Measurements from ENCODE around the gene RAB3GAP2. TPM values are rescaled to one million over a fixed set of nuclear protein-coding genes. Genes with fewer than 3 reads are reported as not detected.
"Not testable (repeated sequence)": the region's sequence is repeated elsewhere in the genome, so short reads cannot be mapped to it uniquely, and the experiment has no call there.

Gene RAB3GAP2
- polyA plus RNA-seq, 3 donors from 2014 or later = 12.0 to 33.8 (median 18.6) TPM

DNA sequence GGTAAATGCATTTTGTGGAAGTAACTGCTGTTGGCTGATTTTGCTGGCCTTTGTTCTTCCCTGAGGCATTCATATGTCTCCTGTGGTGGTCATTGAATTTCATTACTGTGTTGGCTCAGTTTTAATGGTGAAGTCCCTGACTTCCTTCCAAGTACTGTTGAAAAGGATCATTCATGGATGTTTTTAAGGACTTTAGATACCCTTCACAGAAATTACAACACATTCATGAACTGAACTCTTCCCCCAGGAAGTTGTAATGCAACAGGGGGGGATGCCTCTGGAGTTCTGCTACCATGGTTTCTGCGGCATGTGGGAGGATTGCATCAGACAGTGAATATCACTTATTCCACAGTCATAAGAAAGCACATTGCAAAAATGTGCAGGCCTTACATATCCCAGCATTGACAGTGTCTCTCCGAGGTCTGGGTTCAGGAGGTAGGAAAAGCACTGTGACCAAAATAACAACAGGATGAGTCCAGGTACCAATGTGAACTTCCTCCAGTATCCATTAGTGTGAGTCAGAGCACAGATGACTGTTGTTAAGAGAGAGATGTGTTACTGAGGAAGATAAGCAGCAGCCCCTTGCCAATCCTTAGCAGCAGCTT lies 2.1 kb upstream of the RAB3GAP2 start:
- Mint-ChIP-seq H3K4me3 (no peak overlapping the region), H3K4me1 (peaks cover 6 to 7% of the 10 kb centered on the region in 2 donors)

DNA sequence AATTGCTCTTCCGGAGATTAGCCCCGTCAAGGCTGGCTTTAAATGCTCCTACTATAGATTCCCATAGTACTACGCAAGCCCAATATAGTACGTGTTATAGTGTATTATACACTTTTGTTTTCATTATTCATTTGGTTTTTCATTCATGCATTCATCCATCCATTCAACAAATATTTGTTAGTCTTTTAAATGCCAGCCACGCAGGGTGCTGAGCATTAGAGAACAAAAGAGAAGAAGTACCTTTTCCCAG lies 513 bp upstream of the RAB3GAP2 start:
- peaks cover 8 to 14% (median 8%) of the 10 kb centered on the region in 3 donors for H3K27me3 Mint-ChIP-seq (ENCODE audit: low read depth in 3 of 3)
- no peak overlapping the region for H3K27ac Mint-ChIP-seq
- H3K4me1 Mint-ChIP-seq = peaks cover 9 to 21% of the 10 kb centered on the region in 2 donors
- peaks cover 0 to 3% (median 0%) of the 10 kb centered on the region in 3 donors for H3K36me3 Mint-ChIP-seq
- no peaks in the 10 kb centered on the region for H3K9me3 Mint-ChIP-seq
- no peak for DNase-seq
- no peak overlapping the region for H3K4me3 Mint-ChIP-seq

More for the DNA sequence above, 2.1 kb upstream of the RAB3GAP2 start:
- H3K9me3 Mint-ChIP-seq = no peaks in the 10 kb centered on the region
- DNase-seq = no peak
- no peak overlapping the region for H3K27ac Mint-ChIP-seq
- no peaks in the 10 kb centered on the region for H3K36me3 Mint-ChIP-seq
- H3K27me3 Mint-ChIP-seq (ENCODE audit: low read depth in 3 of 3) = peaks cover 8 to 14% (median 10%) of the 10 kb centered on the region in 3 donors

DNA sequence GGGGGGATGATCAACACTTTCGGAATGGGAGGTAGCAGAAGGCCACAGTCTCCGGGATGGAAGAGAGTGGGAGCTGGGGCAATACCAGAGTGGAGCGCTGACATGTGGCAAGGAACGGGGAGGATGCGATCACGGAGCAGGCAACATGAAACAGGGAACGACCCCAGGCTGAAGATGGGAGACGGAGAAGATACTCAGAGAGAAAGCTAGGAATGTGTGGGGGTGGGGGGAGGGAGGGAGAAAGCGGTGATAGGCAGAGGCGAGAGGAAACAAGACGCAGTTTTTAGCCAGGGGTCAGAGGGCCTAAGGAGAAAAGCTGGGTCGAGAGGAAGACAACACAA lies 577 bp downstream of the RAB3GAP2 start:
- peaks cover 0 to 9% (median 0%) of the 10 kb centered on the region in 3 donors for H3K36me3 Mint-ChIP-seq
- no peak overlapping the region for H3K27ac Mint-ChIP-seq
- peaks cover 11 to 30% of the 10 kb centered on the region in 2 donors for H3K4me1 Mint-ChIP-seq
- peaks cover 8 to 14% (median 8%) of the 10 kb centered on the region in 3 donors for H3K27me3 Mint-ChIP-seq (ENCODE audit: low read depth in 3 of 3)
- H3K9me3 Mint-ChIP-seq = no peaks in the 10 kb centered on the region
- H3K4me3 Mint-ChIP-seq = no peak overlapping the region
- no peak for DNase-seq

DNA sequence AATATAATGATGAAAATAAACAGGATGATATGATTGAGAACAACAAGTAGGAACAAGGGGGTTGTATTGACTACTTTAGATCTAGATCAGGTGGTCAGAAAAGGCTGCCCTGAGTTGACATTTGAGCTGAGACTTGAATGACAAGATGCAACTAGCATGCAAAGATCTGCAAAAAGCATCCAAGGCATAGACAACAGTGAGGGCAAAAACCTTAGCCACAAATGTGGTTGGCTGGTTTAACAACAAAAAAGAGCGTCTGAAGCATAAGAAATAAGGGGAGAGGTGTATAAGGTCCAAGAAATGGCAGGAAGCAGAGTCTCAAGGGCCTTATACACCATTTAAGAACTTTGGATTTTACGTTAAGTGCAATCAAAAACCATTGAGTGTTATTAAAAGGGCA lies 3.2 kb downstream of the RAB3GAP2 start:
- peak overlapping the region in 3 of 5 donors; percentile 2 to 22 (median 15) for H3K4me3 Mint-ChIP-seq
- H3K4me1 Mint-ChIP-seq = peaks cover 16 to 45% of the 10 kb centered on the region in 2 donors
- no peaks in the 10 kb centered on the region for H3K9me3 Mint-ChIP-seq
- peaks cover 0 to 14% (median 0%) of the 10 kb centered on the region in 3 donors for H3K36me3 Mint-ChIP-seq
- peak in 2 of 3 donors; percentile 25 to 28 for DNase-seq
- H3K27ac Mint-ChIP-seq = peak overlapping the region in 5 of 6 donors; percentile 1 to 73 (median 42)
- peaks cover 0 to 10% (median 0%) of the 10 kb centered on the region in 3 donors for H3K27me3 Mint-ChIP-seq (ENCODE audit: low read depth in 3 of 3)

DNA sequence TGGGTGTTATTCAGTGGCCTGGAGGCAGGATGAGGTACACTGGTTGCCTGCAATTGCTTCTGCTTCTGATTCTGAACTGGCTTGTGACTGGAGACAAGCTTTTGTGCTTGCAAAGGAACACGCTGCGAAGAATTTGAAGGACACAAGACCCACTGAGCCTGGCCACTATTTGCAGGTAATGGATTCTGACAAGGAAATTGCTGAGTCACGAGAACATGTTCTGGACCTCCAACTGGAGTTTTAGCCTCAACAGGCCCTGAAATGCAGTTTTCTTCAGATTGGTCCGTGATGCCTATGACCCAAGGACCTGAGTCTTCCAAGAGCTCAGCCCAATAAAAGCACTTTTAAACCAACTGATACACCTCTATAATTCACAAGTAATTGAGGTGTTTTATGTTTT lies 4.6 kb downstream of the RAB3GAP2 start:
- Mint-ChIP-seq H3K27ac (no peak overlapping the region), H3K36me3 (peaks cover 0 to 22% (median 3%) of the 10 kb centered on the region in 3 donors), H3K27me3 (ENCODE audit: low read depth in 3 of 3) (peaks cover 0 to 8% (median 0%) of the 10 kb centered on the region in 3 donors), H3K4me3 (no peak overlapping the region), H3K9me3 (no peaks in the 10 kb centered on the region), H3K4me1 (peaks cover 13 to 46% of the 10 kb centered on the region in 2 donors)
- no peak for DNase-seq

DNA sequence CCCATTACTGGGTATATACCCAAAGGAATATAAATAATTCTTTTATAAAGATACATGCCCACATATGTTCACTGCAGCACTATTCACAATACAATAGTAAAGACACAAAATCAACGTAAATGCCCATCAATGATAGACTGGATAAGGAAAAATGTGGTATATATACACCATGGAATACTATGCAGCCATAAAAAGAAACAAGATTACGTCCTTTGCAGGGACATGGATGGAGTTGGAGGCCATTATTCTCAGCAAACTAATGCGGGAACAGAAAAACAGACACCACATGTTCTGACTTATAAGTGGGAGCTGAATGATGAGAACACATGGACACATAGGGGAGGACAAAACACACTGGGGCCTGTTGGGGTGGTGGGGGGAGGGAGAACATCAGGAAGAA lies 12.0 kb downstream of the RAB3GAP2 start:
- H3K27me3 Mint-ChIP-seq (ENCODE audit: low read depth in 3 of 3); H3K27ac Mint-ChIP-seq; H3K9me3 Mint-ChIP-seq; H3K4me3 Mint-ChIP-seq; DNase-seq: not testable (repeated sequence)
- Mint-ChIP-seq H3K36me3 (peaks cover 4 to 17% (median 8%) of the 10 kb centered on the region in 3 donors), H3K4me1 (peaks cover 38 to 78% of the 10 kb centered on the region in 2 donors)

DNA sequence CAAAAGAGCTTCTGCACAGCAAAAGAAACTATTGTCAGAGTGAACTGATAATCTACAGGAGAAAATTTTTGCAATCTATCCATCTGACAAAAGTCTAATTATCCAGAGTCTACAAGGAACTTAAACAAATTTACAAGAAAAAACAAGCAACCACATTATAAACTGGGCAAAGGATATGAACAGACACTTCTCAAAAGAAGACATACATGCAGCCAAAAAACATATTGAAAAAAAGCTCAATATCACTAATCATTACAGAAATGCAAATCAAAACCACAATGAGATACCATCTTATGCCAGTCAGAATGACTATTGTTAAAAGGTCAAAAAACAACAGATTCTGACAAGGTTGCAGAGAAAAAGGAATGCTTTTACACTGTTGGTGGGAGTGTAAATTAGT lies 12.5 kb downstream of the RAB3GAP2 start:
- H3K27ac Mint-ChIP-seq; DNase-seq; H3K9me3 Mint-ChIP-seq; H3K4me3 Mint-ChIP-seq; H3K27me3 Mint-ChIP-seq (ENCODE audit: low read depth in 3 of 3): not testable (repeated sequence)
- H3K4me1 Mint-ChIP-seq = peaks cover 40 to 76% of the 10 kb centered on the region in 2 donors
- H3K36me3 Mint-ChIP-seq = peaks cover 4 to 17% (median 8%) of the 10 kb centered on the region in 3 donors

DNA sequence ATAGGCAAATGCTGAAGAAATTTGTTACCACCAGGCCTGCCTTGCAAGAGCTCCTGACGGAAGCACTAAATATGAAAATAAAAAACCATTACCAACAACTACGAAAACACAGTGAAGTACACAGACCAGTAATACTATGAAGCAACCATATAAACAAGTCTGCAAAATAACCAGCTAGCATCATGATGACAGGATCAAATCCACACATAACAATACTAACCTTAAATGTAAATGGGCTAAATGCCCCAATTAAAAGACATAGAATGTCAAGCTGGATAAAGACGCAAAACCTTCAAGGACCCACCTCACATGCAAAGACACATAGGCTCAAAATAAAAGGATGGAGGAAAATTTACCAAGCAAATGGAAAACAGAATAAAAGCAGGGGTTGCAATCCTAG lies 16.1 kb downstream of the RAB3GAP2 start:
- Mint-ChIP-seq H3K27ac (peak overlapping the region in 3 of 6 donors; percentile 9 to 75 (median 14)), H3K36me3 (peaks cover 4 to 22% (median 15%) of the 10 kb centered on the region in 3 donors), H3K4me1 (peaks cover 43 to 69% of the 10 kb centered on the region in 2 donors)
- DNase-seq; H3K27me3 Mint-ChIP-seq (ENCODE audit: low read depth in 3 of 3); H3K4me3 Mint-ChIP-seq; H3K9me3 Mint-ChIP-seq: not testable (repeated sequence)

DNA sequence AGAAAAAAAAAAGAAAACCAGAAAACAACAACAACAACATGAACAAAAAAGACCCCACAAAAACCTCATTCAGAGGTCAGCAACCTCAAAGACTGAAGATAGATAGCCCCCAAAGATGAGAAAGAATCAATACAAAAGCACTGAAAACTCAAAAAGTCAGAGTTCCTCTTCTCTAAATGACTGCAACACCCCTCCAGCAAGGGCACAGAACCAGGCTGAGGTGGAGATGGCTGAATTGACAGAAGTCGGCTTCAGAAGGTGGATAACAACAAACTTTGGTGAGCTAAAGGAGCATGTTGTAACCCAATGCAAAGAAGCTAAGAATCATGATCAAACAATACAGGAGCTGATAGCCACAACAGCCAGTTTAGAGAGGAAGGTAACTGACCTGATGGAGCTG lies 17.0 kb downstream of the RAB3GAP2 start:
- Mint-ChIP-seq H3K4me3 (no peak overlapping the region), H3K4me1 (peaks cover 48 to 68% of the 10 kb centered on the region in 2 donors), H3K36me3 (peaks cover 11 to 28% (median 22%) of the 10 kb centered on the region in 3 donors), H3K27me3 (ENCODE audit: low read depth in 3 of 3) (no peaks in the 10 kb centered on the region), H3K27ac (peak overlapping the region in 4 of 6 donors; percentile 4 to 65 (median 24)), H3K9me3 (peaks cover 0 to 4% (median 0%) of the 10 kb centered on the region in 6 donors)
- DNase-seq = no peak

DNA sequence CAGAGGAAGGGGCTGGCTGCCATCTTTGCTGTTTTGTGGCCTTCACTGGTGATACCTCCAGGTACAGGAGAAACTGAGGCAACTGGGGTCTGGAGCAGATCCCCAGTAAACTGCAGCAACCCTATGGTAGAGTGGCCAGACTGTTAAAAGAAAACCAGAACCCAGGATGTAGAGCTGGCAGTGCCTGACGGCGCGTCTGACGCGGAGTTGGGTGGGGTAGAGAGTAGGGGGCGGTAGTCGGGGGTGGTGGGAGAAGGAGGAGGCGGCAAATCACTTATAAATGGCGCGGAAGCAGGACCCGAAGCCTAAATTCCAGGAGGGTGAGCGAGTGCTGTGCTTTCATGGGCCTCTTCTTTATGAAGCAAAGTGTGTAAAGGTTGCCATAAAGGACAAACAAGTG lies 19.0 kb downstream of the RAB3GAP2 start:
- Mint-ChIP-seq H3K9me3 (peaks cover 0 to 15% (median 10%) of the 10 kb centered on the region in 6 donors), H3K4me1 (peaks cover 40 to 58% of the 10 kb centered on the region in 2 donors), H3K36me3 (peaks cover 26 to 41% (median 35%) of the 10 kb centered on the region in 3 donors)
- not testable (repeated sequence) for DNase-seq; H3K27me3 Mint-ChIP-seq (ENCODE audit: low read depth in 3 of 3); H3K4me3 Mint-ChIP-seq; H3K27ac Mint-ChIP-seq

DNA sequence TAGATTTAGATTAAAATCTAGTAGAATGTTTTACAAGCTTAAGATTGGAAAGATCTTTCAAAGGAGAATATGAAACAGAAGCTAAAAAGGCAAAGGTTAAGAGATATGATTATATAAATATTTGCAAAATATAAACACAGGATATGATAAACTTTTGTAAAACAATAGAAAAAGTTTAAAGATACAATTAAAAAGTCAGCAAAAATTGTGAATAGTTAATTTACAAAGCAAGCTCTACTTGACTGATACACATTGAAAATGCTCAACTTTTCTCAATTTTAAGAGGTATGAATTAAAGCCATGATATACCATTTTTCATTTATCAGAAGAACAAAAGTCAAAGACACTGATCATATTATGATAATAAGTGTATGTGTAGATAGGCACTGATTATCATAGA lies 21.0 kb downstream of the RAB3GAP2 start:
- Mint-ChIP-seq H3K9me3 (peaks cover 0 to 18% (median 11%) of the 10 kb centered on the region in 6 donors), H3K4me3 (no peak overlapping the region), H3K36me3 (peaks cover 38 to 53% (median 46%) of the 10 kb centered on the region in 3 donors), H3K27me3 (ENCODE audit: low read depth in 3 of 3) (peaks cover 0 to 1% (median 0%) of the 10 kb centered on the region in 3 donors), H3K27ac (no peak overlapping the region), H3K4me1 (peaks cover 23 to 47% of the 10 kb centered on the region in 2 donors)
- DNase-seq = no peak

DNA sequence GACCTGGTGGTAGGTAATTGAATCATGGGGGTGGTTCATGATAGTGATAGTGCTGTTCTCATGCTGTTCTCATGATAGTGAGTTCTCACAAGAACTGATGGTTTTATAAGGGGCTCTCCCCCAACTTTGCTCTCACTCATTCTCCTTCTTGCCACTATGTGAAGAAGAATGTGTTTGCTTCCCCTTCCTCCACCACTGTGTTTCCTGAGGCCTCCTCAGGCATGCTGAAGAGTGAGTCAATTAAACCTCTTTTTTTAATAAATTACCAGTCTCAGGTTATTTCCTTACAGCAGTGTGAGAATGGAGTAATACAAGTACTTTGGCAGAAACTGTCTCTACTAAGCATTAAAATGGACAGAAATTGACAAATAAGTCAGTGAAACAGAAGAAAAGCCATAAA lies 21.6 kb downstream of the RAB3GAP2 start:
- Mint-ChIP-seq H3K9me3 (peaks cover 0 to 21% (median 11%) of the 10 kb centered on the region in 6 donors), H3K27me3 (ENCODE audit: low read depth in 3 of 3) (peaks cover 0 to 1% (median 0%) of the 10 kb centered on the region in 3 donors), H3K36me3 (peaks cover 42 to 53% (median 46%) of the 10 kb centered on the region in 3 donors), H3K4me3 (no peak overlapping the region), H3K27ac (no peak overlapping the region), H3K4me1 (peaks cover 18 to 47% of the 10 kb centered on the region in 2 donors)
- no peak for DNase-seq

DNA sequence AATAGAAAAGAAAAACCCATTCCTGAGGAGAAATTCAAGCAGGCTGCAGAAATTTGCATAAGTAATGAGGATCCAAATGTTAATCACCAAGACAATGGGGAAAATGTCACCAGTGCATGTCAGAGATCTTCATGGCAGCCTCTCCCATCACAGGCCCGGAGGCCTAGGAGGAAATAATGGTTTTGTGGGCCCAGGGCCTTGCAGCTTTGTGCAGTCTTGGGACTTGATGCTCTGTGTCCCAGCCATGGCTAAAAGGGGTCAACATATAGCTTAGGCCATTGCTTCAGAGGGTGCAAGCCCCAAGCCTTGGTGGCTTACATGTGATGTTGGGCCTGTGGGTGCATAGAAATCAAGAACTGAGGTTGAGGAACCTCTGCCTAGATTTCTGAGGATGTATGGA lies 22.7 kb downstream of the RAB3GAP2 start:
- no peak overlapping the region for H3K27ac Mint-ChIP-seq
- H3K4me1 Mint-ChIP-seq = peaks cover 16 to 46% of the 10 kb centered on the region in 2 donors
- H3K36me3 Mint-ChIP-seq = peaks cover 48 to 53% (median 51%) of the 10 kb centered on the region in 3 donors
- H3K9me3 Mint-ChIP-seq = peaks cover 0 to 21% (median 11%) of the 10 kb centered on the region in 6 donors
- no peak for DNase-seq
- peaks cover 0 to 1% (median 0%) of the 10 kb centered on the region in 3 donors for H3K27me3 Mint-ChIP-seq (ENCODE audit: low read depth in 3 of 3)
- H3K4me3 Mint-ChIP-seq = no peak overlapping the region

DNA sequence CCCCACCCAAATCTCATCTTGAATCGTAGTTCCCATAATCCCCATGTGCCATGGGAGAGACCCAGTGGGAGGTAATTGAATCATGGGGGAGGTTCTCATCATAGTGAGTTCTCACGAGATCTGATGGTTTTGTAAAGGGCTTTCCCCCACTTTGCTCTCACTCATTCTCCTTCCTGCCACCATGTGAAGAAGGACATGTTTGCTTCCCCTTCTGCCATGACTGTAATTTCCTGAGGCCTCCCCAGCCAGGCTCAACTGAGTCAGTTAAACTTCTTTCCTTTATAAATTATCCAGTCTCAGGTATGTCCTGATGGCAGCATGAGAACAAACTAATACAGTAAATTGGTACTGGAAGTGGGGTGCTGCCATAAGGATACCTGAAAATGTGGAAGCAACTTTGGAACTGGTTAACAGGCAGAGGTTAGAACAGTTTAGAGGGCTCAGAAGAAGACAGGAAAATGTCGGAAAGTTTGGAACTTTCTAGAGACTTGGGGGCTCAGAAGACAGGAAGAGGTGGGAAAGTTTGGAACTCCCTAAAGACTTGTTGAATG lies 23.5 kb downstream of the RAB3GAP2 start:
- H3K4me1 Mint-ChIP-seq = peaks cover 22 to 52% of the 10 kb centered on the region in 2 donors
- H3K27ac Mint-ChIP-seq; H3K27me3 Mint-ChIP-seq (ENCODE audit: low read depth in 3 of 3); DNase-seq; H3K4me3 Mint-ChIP-seq: not testable (repeated sequence)
- H3K9me3 Mint-ChIP-seq = peaks cover 0 to 21% (median 11%) of the 10 kb centered on the region in 6 donors
- peaks cover 50 to 55% (median 53%) of the 10 kb centered on the region in 3 donors for H3K36me3 Mint-ChIP-seq
